Measurements from ENCODE around the gene TMEM115.

Gene TMEM115

DNA sequence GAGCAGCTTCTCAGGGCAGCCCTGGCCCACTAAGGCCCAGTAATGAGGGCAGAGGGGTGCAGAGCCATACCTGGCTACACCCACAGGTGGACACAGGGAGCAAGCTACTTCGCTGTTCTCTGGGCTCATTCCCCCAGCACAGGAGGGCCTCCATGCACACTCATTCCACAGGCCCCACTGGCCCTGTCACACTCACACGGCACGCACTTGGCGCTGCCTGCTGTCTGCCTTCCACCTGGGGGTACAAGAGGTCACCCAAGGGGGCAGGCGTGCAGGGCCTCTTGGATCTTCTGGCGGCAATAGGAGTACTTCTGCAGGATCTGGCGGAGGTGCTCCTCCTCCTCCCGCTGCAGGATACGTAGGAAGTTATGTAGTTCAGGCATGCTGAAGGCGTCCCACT, 29.0 kb downstream of the TMEM115 start:
- DNase-seq, result no peak

DNA sequence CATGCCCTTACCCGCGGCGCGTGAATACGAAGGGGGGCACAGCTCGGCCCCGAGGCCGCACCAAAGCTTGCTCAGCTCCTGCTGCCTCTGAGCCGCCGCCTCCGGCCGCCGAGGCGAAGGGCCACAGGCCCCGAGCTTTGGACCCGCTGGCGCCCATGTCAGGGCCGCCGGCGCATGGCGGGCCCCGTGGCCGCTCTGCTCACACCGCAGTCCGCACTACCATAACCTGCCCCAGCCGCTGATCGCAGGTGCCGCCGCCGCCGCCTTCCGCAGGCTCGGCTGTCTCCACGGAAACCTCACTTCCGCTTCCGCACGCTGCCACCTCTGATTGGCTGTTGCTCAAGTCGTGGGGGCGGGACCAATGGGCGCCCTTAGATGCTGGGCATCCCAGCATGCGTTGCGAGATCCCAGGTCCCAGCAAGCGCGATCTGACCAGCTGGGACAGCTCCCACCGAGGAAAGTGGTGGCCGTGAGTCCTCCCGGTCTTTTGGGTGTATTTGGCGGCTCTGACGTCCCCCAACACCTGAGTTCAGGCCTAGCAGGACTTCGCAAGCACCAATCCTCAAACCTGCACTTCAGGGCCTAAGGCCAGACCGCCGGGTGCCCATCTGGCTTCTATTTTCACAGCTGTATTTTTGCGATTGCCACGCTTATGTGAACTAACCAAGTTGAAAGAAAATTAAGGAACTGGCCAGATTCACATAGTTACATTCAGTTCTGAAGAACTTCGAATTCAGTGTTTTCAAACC, 31.2 kb downstream of the TMEM115 start, which contains the start of gene TUSC2:
TUSC2 (minus strand) TSS at position 281 of the 749 bp plus-strand sequence; CDS start at position 157, 124 bp downstream.
- DNase-seq, result peak; percentile 98

DNA sequence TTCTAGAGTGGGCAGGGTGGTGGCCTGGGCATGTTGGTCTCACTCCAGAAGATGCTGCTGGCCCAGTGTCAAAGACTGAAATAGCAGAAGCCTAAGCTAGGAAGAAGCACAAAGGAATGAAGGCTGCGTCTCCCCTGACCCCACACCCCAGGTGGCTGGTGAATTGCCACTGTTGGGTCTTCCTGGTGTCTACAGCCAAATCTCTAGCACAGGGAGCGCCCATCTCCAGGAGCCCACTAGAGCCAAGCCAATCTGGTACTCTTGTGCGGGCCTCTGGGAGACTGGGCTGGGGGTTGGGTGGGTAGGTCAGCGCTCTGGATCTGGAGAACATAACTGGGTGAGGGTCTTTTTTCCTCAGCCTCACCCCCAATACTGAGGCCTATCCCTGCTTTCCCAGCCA, 32.2 kb downstream of the TMEM115 start:
- no peak for DNase-seq

DNA sequence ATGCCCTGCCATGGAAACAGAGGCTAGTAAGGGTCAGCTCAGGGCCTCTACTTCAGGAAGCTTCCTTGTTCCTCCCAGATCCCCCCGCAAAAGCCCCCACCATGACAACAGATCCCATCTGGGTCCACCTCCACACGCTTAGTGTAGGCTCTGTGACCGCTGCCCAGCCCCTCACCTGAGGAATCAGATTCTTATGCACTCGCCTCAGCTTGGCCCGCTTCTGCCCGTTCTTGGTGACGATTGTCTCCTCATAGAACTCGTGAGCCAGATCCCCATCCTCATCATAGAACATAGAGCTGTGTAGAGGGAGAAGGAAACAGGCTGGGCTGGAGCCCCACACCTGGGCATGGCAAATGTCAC, 33.2 kb downstream of the TMEM115 start:
- DNase-seq, result no peak

DNA sequence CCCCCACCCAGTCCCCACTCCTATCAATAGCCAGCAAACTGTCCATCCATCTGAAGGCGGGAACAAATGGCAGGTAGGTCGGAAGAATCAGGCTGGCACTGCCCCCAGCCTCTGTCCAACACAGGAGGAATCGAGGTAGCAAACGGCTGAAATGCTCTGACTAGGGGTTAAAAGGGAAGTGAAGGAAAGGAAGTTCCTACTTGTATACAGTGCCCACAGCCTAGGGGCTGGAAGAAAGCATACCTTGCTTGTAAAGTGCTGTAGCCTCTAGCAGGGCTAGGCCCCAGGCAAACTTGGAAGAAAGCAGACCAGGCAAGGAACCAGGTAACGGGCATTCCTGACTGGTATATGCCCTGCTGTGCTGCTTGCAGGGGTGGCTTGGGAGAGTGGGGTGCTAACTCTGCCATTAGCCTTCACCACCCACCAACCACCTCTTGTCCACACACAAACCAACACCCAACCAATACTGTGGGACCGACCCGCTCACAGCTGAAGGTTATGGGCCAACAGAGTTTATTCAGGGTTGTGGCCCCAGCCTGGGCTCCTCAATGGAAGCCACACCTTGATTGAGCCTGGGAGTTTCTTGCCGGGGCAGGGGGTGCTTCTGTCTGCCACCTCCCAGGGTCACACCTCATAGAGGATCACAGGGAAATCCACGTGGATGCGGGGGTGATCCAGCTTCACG, 33.7 kb downstream of the TMEM115 start:
- DNase-seq, result no peak

DNA sequence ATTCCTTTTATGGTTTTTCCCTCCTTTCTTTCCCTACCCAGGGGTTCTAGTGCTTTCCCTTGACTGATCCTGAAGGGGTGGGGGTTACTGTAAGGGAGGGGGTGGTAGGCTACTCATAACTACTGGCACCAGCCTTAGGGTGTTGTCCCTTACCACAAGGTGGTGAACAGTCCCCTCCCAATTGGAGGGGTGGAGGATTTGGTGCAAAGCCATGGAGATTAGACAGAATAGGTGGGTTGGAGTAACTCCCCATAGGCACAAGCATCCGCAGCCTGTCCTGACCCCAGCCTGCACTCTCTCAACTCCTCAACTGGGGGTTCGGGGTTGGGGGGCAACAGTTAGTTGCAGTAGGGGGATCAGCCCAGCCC, 34.2 kb downstream of the TMEM115 start:
- no peak for DNase-seq

DNA sequence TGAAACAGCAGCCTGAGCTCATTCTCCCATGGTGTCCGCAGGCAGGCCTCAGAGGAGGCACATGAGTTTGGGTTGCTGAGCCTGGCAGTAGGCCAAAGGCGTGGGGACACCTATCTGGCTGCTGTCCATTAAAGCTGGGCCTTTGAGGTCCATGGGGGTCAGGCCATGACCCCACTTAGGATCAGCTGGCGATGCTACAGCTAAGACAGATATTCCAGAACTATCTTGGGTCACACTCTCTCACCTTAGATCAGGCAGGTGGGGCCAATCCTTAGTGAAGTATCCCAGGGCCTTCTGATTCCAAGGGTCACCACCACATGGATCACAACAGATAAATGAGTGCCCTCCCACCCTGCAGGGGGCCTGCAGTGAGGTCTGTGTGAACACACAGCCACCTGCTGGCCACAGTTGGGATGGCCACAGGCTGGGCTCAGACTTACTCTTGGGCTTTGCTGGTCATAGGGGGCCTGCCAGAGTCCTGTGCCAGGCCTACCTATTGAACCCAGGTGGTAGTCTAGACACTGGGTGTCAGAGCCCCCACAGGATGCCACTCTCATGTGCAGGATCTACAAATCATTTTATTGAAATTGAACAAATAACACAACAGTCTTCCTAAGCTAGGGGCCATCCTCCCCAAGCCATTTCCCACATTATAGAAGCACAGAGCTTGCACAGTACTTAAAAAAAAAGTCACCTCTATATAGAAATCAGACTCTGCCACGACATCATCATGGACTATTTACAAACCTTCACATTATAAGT, 34.8 kb downstream of the TMEM115 start:
- peak; percentile 89 for DNase-seq

DNA sequence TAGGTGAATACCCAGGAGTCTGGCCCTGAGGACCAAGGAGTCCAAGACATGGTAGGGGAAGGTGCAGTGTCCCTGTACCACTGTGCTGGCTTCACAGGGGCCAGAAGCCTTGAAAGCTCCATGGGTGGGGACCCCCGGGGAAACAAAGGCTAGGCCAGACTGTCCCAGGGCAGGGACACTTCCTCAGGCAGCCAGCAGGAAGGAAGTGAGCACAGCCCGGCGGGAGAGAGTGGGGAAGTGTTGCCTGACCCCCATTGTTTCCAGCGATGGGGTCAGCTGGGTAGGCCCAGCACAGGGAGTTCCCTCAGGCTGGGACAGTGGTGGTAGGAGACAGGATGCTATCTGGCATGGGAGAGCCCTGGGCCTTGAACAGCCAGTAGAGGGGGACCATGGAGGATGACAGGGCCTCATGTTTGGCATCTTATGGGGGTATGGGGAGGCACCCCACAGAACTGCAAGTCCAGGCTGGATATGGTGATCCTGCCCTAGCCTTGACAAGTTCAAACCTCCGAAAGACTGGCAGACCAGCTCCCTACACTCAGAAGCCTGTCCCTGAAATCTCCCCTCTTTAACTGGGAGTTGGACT, 35.6 kb downstream of the TMEM115 start:
- DNase-seq, result peak; percentile 48

DNA sequence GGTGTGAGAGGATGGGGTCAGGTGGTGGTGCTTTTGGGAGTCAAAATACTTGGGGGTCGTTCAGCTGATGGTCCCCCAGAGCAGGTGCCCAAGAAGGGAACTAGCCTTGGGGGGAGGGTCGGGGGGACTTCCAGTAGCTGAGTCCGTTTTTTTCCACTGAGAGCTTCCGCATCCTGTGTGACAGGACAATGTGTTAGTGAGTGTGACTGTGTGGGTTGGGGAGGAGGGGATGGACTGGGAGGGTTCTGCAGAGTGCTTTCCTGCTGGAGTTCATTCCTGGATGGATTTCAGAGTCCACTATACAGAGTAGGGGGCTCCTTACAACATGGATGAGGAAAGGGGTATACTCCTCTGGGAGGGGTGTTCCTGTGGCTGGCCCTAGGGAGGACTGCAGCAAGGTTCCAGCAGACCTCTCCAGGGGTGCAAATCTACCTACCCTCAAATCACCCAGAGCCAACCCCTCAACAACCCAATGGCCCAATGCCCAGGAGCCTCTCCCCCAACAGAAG, 36.2 kb downstream of the TMEM115 start:
- DNase-seq, result peak; percentile 50

DNA sequence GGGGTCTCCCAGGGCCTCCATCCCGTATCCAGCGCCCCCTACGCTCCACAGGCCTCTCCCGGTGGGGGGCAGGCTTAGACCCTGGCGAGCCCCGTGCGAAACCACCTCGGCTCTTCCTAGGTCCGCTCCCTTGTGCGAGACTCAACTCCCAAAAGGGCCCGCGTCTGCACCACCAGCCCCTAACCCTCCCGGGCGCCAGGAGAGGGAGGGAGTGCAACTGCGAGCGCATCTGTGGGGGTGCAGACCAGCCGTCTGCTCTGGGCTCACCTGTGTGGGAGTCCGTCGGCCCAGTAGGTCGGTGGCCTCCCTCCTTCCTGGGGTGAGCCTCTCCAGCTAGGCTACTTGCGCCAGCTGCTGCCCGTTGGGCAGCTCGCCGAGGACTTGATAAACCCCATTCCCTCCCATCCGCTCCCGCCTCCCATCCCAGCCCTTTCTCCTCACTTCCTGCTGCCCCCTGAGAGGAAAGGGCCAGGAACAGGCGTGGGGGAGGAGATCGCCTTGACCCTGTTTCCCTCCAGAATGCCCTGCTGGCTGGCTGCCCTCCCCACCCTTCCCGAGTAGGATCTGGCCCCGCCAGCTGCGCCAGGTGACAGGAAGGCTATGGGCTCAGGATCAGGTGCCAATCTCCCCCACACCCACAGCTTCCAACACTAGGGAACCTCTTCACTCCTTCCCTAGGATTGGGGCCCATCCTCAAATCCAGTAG, 36.8 kb downstream of the TMEM115 start, which contains the start of gene HYAL2:
HYAL2 (minus strand) TSS at position 360 of the 706 bp plus-strand sequence. CDS start 2,256 bp downstream, outside the sequence.
- DNase-seq, result no peak

DNA sequence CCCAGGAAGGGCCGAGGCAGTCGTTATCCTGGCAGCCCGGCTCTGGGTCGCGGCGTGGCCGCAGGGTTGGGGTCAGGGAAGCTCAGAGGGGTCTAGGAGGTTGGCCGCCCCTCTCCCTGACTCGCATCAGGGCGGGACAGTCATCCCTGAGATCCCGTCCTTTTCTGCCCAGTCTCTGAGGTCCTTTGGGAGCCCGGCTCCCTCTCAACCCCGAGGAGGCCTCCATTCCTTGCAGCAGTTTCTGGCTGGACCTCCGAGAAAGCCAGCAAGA, 37.3 kb downstream of the TMEM115 start:
- DNase-seq, result no peak

DNA sequence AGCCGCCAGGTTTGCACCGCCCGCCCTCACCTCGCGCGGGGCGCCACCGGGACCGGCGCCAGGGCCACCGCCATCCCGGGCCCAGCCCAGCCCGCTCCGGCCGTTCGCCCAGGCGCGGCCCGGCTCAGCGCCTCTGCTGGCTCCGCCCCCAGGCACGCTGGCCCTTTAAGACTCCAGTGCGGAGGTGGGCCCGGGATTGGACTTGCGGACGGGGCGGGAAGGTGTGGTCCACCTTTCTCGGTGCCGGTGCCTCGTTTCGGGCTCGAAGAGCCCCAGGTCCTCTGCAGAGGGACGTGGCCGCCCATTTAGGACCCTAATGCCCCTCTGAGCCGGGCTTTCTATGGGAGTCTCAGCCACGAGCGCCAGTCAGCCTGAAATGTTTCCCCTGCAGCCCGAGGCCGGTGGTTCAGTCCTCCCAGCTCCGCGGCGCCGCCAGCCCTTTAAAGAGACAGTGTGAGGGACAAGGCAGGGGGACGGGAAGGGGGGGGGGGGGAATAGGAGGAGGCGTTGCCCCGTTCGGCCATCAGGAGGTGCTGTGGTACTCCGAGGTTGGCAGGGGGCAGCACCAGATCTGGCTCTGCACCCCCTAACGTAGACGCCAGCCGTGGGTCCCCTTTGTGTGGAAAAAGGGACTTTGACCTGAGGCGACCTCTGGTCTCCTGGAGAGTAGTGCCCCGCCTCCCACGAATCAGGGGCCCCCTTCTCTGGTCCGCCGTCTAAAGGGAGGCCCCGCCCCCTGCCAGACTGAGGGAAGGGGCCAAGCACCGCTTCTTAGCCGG, 37.8 kb downstream of the TMEM115 start:
- DNase-seq, result peak; percentile 94

DNA sequence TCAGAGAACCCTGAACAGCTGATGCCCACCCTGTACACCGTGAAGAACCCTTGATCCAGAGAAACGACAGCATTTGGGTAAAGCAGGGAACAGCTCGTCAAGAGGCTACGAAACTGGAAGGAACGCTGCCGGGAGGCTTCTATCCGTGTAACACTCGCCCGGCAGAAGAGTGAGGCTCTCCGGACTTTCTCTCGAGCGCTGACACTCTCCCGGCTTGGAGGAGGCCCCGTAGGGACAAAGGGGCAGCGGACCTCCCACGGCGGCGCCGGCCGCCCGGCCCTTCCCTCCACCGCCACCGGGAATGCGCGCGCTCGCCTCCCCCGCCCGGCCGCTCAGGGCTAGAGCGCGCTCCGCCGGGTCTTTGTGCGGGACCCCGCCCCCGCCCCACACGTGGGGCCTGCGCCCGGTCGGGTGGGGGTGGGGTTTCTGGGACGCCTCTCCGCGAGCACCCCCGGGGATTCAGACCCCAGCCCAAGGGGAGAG, 38.4 kb downstream of the TMEM115 start:
- DNase-seq, result peak; percentile 85

DNA sequence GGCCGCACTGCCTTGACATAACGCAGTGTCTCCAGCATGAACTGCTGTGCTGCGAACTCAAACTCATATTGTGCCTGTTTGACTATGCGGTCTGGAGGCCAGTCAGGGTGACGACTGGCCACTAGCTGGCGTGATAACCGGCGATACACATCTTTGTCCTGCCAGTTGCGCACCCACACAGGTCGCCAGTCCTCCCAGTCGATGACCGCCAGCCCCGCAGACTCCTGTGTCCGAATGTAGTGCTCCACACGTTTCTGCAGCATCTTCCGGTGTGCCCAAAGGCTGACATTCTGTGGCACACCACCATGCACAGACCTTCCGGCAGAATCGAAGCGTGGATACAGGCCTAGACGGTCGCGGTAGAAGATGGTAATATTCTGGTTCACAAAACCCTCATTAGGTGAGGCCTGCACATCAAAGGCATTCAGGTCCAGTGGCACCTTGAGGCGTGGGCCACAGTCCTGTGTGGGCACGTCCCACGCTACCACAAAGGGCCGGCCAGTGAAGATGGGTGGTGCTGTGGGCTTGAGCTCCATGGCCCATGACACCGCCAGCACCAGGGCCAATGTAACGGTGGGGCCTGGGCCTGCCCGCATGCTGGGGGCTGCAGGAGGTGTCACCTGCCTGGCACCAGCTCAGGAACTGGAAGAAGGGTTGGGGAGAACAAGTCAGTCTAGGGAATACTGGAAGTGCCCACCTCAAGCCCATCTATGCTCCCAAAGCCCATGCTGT, 39.3 kb downstream of the TMEM115 start:
- DNase-seq, result no peak

DNA sequence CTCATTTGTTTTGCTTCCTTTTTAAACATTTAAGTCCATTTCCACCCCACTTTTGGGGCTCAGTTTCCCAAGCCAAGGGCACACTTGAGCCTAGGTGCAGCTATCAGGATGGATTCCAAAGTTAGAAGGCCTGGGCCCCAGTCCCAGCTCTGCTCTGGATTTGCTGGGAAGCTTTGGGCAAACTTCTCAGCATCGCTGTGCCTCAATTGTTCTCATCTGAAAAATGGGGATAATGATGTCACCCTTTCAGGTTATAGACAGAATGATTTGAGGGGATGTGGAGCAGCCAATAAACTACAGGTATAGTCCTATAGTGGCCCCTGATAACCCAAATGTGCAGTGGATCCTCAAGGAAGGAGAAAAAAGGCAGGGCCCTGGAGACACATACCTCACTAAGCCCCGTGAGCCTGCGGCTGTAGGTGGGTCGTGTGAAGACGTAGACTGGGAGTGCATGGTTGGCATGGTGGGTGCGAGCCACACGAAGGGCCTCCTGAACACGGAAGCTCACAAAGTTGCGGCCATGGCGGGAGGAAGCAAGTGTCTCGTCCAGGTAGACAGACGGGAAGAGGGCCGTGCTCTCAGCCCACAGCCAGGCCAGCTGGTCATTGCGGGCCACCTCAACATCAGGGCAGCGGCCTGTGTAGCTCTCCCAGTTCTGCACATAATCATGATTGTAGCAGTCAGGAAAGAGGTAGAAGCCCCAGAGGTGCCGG, 40.0 kb downstream of the TMEM115 start:
- peak; percentile 45 for DNase-seq

DNA sequence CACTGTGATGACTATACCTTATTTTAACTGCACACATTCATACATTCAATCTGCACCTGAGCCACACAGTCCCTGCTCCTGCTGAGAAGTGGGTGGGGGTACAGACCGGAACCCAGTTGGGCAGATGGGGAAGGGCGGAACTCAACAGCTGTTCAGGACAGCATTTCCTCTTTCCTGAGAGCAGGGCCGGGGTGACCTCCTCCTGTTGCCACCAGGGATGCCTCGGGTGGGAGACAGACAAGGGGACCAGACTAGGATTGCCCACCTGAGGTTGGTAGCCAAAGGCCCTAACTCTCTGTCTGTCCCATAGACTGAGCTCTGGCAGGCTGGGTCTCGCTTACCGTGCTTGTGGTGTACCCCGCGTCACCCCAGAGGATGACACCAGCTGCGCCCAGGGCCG, 40.7 kb downstream of the TMEM115 start:
- DNase-seq, result no peak

DNA sequence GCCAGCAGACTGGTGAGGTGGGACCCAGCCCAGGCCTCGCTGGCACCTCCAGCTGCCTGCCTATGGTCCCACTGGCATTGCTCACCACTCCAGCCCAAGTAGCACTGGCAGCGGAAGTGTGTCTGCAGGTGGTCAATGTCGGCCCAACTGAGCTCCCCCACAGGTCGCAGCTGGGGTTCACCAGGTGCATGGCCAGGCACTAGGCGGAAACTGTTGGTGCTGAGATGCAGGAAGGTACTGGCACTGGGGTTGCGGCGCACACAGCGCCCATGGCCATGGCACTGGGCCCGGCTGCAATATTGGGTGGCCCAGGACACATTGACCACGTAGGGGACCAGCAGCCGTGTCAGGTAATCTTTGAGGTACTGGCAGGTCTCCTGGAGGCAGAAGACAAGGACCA, 41.2 kb downstream of the TMEM115 start:
- DNase-seq, result no peak

DNA sequence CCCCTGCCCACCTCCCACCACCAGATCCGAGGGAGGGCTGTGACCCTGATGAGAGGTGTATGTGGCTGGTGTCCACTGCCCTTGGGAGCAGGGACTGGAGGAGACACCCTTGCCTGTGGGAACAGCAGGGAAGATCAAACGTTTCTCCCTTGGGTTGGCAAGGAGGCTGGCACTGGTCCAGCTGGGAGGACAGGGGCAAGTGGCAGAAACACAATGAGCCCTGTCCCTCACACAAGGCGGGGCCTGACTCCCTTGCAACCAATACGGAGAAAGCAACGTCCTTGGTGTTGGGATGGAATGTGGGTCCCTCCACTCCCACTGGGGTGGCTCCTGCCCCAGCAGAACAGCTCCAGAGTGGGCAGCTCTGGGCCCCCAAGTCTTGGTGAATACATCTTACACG, 42.0 kb downstream of the TMEM115 start:
- no peak for DNase-seq

DNA sequence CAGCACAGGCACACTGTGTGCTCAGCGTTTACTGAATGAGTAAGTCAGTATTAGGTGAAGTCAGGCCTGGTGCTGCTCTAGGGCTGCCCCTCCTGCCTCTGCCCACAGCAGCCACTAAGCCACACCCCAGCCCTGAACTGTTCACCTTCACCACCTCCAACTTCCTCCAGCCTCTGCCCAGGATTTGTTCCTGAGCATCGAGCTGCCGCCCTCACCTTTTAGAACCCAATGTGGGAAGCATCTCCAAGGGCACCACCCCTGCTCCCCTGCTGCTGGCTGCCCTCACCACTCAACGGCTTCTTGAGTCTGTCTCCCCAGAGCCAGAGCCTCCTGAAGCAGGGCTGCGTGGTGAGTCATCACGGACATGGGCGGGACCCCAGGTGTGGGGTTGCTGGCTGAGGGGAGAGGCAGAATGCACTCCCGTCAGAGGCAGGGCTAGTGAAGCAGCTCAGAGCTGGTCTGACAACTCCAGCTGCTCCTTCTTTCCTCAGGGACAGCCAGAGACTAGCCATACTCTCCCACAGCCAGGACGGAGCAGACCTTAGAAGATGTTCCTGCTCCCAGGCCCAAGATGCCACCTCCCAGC, 42.6 kb downstream of the TMEM115 start:
- peak; percentile 98 for DNase-seq

DNA sequence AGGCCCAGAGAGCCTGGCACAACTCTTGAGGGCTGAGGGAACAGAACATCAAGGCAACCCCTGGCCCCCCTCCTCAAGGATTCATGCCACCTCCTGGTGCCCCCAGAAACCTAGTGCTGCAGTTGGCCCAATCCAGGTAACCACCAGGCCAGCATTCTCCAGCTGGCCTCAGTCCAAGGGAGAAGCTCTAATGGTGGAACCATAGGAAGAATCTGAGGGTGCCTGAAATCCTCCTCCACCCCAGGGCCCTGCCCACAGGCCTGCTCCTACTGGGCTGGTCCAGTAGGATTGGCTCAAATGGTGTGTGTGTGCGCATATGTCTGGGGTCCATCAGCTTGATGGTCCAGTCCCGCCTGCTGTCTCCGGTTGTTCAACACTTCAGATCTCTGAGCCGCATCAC, 44.5 kb downstream of the TMEM115 start:
- DNase-seq, result no peak
